RPMI8226 (cell line): Measurements from ENCODE around the gene TLCD5.

Experiments
- DNase-seq: peaks from one replicate; pipeline ENCODE4 v3.0.0-alpha.2; 2015

Gene TLCD5

GRCh38 chr11:120338107-120338933 lies 13.2 kb downstream of the TLCD5 start:
- no peak for DNase-seq

- DNase-seq: peak; percentile 16
Observed at GRCh38 chr11:120339394-120339890, 14.3 kb downstream of the TLCD5 start.

DNA sequence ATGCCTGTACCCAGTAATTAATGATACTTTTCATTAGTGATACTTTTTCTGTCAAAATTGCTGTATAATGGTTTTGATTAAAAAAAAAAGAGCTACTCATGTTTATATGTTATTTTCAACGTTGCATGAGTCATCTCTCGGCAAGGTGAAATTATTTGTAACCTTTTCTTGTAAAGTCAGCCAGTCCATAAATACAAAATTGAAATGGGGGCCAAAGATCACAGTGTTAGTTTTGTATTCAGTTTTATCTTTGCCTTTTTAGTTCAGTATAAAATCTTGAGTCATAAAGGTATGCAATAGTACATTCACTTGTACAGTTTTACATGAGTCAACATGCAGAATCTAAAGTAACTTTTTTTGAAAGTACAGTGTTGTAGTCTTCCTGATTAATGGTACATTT lies 15.4 kb downstream of the TLCD5 start:
- DNase-seq: no peak

DNA sequence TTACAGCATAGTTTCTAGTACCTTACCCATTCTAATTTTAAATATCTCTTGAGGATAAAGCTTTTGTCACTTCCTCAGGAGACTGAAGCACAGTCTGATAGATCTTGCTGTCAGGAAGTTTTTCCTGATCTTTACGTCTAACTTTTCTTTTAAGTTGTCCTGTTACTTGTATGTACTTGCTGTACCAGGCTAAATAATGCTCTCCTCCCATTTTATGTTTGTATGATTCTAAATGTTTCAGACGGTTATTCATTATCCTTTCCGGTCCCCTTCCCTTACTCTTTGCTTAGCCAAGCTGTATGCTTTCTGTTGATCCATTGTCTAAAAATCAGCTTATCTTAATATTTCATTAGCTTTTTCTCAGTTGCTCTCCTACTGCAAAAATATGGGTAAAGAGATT lies 17.1 kb downstream of the TLCD5 start:
- no peak for DNase-seq

DNA sequence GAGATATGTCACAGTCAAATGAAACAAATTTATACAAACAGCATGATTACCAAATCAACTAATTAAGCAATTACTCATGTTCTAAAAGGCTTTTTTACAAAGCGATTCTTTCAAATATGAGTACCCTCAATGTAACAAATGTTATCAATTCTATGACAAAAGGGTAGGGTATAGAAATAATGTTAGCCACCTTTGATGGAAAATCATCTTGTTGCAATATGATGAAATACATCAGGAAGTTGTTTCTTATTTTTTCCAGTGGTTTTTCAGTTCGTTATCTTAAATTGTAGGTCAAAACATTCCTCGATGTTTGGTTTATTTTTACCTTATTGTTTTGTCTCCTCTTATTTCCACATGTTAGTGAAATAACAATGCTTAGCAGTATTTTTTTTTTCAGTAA lies 17.6 kb downstream of the TLCD5 start:
- no peak for DNase-seq

GRCh38 chr11:120343429-120343828 lies 18.3 kb downstream of the TLCD5 start:
- DNase-seq: peak; percentile 23

GRCh38 chr11:120344302-120345004 lies 19.4 kb downstream of the TLCD5 start:
- peak; percentile 80 for DNase-seq

GRCh38 chr11:120346233-120346632 lies 21.1 kb downstream of the TLCD5 start:
- no peak for DNase-seq

DNA sequence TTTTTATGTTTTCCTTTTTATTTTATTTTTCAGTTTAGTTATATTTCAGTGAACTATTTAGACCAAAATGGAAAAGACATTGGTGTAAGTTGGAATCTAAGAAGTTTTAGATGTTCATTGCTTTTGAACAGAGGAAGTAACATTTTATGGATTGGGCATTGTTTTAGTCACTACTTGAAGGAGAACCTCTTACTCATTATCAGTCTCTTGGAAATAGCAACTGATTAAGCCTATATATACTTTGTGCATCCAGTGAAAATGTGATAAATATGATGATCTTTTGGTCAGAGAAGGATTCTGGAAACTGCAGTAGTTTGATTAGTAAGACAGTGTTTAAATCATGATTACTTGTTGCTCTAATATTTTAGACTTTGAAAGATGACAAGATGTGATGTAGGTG lies 25.5 kb downstream of the TLCD5 start:
- no peak for DNase-seq

- no peak for DNase-seq
Observed at GRCh38 chr11:120352405-120352804, 27.3 kb downstream of the TLCD5 start.

- no peak for DNase-seq
Observed at GRCh38 chr11:120354068-120354467, 29.0 kb downstream of the TLCD5 start.

GRCh38 chr11:120354779-120355178 lies 29.7 kb downstream of the TLCD5 start:
- no peak for DNase-seq

GRCh38 chr11:120357620-120358019 lies 32.5 kb downstream of the TLCD5 start:
- DNase-seq: no peak

- no peak for DNase-seq
Observed at GRCh38 chr11:120358729-120359128, 33.6 kb downstream of the TLCD5 start.

GRCh38 chr11:120363436-120363835 lies 38.3 kb downstream of the TLCD5 start:
- no peak for DNase-seq

- DNase-seq: no peak
Observed at GRCh38 chr11:120365512-120365911, 40.4 kb downstream of the TLCD5 start.

- DNase-seq: no peak
Observed at GRCh38 chr11:120372296-120372695, 47.2 kb downstream of the TLCD5 start.

DNA sequence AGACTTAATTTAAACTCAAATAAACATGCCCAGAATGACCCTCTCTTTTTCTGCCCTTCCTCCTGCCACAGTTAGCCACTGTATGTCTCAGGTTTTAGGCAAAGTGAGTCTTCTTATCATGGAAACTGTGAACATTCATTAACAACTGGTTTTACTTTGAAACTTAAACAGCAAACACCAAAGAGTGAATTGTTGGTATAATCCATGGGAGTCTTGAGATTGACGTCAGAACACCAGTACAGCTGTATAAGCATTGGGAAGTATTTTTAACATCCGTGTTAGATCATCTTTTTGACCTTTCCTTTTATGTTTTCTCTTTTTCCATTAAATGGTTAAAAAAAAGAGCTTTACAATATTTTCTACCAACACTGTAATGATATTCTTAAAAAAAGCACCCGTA lies 50.0 kb downstream of the TLCD5 start:
- DNase-seq: no peak

- no peak for DNase-seq
Observed at GRCh38 chr11:120376547-120377182, 51.6 kb downstream of the TLCD5 start.

DNA sequence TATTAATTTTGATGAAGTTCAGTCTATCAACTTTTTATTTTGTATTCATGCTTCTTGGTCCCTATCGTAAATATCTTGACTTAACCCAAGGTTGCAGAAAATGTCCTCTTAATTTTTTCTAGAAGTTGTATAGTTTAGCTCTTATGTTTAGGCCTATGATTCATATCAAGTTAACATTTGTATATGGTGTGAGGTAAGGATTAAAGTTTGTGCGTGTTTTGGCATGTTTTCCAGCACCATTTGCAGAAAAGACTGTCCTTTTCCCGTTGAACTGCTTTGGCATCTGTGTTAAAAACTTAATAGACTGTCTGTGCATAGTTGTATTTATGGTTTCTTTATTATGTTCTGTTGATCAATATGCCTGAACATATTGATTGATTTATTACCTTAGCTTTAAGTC lies 53.4 kb downstream of the TLCD5 start:
- DNase-seq: no peak

DNA sequence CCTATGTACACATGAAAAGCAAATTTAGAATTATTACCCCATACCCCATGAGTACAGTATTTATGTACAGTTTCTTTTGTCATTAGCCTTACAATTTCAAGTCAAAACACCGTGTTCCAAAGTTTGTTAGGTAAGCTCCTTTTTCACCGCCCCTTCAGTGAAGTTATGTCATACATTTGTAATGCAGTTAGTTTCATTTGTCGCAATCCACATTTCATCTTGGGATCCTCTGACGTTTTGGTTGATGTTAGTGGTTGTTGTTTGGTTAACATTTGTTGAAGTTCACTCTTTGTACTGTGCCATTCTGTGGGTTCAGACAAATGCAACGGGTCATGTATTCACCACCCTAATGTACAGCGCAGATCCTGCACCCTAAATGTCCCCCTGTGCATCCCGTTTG lies 56.3 kb downstream of the TLCD5 start:
- DNase-seq: no peak
